Kidney (tissue), 14 donors: Measurements from ENCODE around the gene ESRP2. TPM values are rescaled to one million over a fixed set of nuclear protein-coding genes. Genes with fewer than 3 reads are reported as not detected.

Experiments
- DNase-seq, 5 donors: peaks; one replicate each; pipeline ENCODE4 v3.0.0-alpha.2; 2013 to 2020
- FAIRE-seq: peaks from 2 replicates; lab custom pipeline; 2012; peaks lifted over from hg19 to GRCh38; lab: Jason Lieb, UNC
- H3K27ac ChIP-seq, 2 donors: one replicate each; pipeline ENCODE4 v1.7.0; 2013; ENCODE audit warnings: low read depth in 2 of 2, low read length in 2 of 2, inconsistent platforms in 1 of 2
- H3K27me3 ChIP-seq: one replicate; pipeline ENCODE4 v1.7.1; 2013; ENCODE audit warnings: low read length, inconsistent platforms; ENCODE audit not compliant: control insufficient read depth, insufficient read depth
- H3K36me3 ChIP-seq, 3 donors: one replicate each; pipeline versions ENCODE4 v1.7.0 to v1.7.1; 2013; ENCODE audit warnings: low read length in 3 of 3, control low read depth in 1 of 3, inconsistent platforms in 1 of 3; ENCODE audit not compliant: insufficient read depth in 3 of 3, control insufficient read depth in 2 of 3
- H3K4me1 ChIP-seq, 3 donors: one replicate each; pipeline versions ENCODE4 v1.7.0 to v1.7.1; 2013; ENCODE audit warnings: low read length in 3 of 3, inconsistent platforms in 1 of 3, low read depth in 1 of 3; ENCODE audit not compliant: control insufficient read depth in 2 of 3, insufficient read depth in 2 of 3
- H3K4me3 ChIP-seq, 3 donors: one replicate each; pipeline versions ENCODE4 v1.7.0 to v1.8.1; 2013; ENCODE audit warnings: low read length in 3 of 3, control low read depth in 1 of 3, inconsistent platforms in 1 of 3
- H3K9ac ChIP-seq, 3 donors: one replicate each; pipeline versions ENCODE4 v1.7.0 to v1.7.1; 2013; ENCODE audit warnings: low read length in 3 of 3, control low read depth in 1 of 3, inconsistent platforms in 1 of 3
- H3K9me3 ChIP-seq, 3 donors: one replicate each; pipeline versions ENCODE4 v1.7.0 to v1.7.1; 2013; ENCODE audit warnings: low read length in 3 of 3, control low read depth in 1 of 3, inconsistent platforms in 1 of 3; ENCODE audit not compliant: control insufficient read depth in 2 of 3, insufficient read depth in 1 of 3
- intact Hi-C: fragments of 100-400 bp; cut with DNase I; formaldehyde crosslinking; loops from one replicate; pipeline ENCODE4 v1.11.1; 2022
- polyA plus RNA-seq: library from polyadenylated mRNA; stranded (reverse); fragments of 350-450 nt; fragmentation: Illumina TruSeq; extraction: RNeasy Lipid Tissue Mini Kit (QIAGEN cat#74804); gene quantifications from one replicate; pipeline ENCODE4 v1.2.3, GENCODE V29; 2014; ENCODE audit warnings: low read depth, low replicate concordance; ENCODE audit not compliant: insufficient read depth
- total RNA-seq: library from RNA; stranded (reverse); fragmentation: NEBNext Ultra II Directional; extraction: Animal tissue kit (Norgen Biotek cat#: 25700); gene quantifications from one replicate; pipeline ENCODE4 v1.2.1, GENCODE V29; 2021
- TF ChIP-seq, protein P1 (sequence below): IDR thresholded peaks from 3 replicates; pipeline ENCODE4 v1.5.1; 2012; ENCODE audit warnings: mild to moderate bottlenecking, moderate library complexity, borderline replicate concordance; ENCODE audit not compliant: insufficient read depth; ENCODE audit errors: extremely low read depth
- donor health status: control.
- donor health status: control.
- donor health status: control.
- donor health status: control.
- donor health status: control.
- donor health status: DM: yes; HTN: yes; CAD: no.
- donor health status: Normal renal cell carcinoma (clear cell type).

Gene ESRP2
- total and polyA plus RNA-seq, 2 donors from 2014 or later: 19.1 to 32.9 TPM

DNA sequence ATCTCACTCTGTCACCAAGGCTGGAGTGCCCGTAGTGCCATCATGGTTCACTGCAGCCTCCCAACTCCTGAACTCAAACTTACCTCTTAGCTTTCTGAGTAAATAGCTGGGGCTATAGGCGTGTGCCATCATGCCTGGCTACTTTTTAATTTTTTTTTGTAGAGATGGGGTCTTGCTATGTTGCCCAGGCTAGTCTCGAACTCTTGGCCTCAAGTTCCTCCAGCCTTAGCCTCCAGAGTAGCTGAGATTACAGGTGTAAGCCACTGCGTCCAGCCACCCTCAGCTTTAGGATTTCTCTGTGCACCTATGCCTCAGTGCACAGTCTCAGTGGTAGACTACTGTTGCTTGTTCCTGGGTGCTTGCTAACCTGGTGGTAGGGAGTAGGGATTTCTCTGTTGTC, 33.9 kb upstream of the ESRP2 start:
- TF ChIP-seq, protein P1, sequence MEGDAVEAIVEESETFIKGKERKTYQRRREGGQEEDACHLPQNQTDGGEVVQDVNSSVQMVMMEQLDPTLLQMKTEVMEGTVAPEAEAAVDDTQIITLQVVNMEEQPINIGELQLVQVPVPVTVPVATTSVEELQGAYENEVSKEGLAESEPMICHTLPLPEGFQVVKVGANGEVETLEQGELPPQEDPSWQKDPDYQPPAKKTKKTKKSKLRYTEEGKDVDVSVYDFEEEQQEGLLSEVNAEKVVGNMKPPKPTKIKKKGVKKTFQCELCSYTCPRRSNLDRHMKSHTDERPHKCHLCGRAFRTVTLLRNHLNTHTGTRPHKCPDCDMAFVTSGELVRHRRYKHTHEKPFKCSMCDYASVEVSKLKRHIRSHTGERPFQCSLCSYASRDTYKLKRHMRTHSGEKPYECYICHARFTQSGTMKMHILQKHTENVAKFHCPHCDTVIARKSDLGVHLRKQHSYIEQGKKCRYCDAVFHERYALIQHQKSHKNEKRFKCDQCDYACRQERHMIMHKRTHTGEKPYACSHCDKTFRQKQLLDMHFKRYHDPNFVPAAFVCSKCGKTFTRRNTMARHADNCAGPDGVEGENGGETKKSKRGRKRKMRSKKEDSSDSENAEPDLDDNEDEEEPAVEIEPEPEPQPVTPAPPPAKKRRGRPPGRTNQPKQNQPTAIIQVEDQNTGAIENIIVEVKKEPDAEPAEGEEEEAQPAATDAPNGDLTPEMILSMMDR: no peak
- Histone ChIP-seq H3K9ac (no peak overlapping the region), H3K27ac (no peak overlapping the region), H3K27me3 (no peaks in the 10 kb centered on the region), H3K36me3 (peaks cover 0 to 7% (median 0%) of the 10 kb centered on the region in 3 donors), H3K9me3 (no peaks in the 10 kb centered on the region), H3K4me3 (no peak overlapping the region), H3K4me1 (peaks cover 0 to 15% (median 6%) of the 10 kb centered on the region in 3 donors)
- FAIRE-seq: no peak
- DNase-seq: no peak
- intact Hi-C loops: loop anchor here (10.0 kb wide), 1 partner anchor 45 kb away; the partner anchor contains the start of genes PRMT7 and SLC7A6OS

DNA sequence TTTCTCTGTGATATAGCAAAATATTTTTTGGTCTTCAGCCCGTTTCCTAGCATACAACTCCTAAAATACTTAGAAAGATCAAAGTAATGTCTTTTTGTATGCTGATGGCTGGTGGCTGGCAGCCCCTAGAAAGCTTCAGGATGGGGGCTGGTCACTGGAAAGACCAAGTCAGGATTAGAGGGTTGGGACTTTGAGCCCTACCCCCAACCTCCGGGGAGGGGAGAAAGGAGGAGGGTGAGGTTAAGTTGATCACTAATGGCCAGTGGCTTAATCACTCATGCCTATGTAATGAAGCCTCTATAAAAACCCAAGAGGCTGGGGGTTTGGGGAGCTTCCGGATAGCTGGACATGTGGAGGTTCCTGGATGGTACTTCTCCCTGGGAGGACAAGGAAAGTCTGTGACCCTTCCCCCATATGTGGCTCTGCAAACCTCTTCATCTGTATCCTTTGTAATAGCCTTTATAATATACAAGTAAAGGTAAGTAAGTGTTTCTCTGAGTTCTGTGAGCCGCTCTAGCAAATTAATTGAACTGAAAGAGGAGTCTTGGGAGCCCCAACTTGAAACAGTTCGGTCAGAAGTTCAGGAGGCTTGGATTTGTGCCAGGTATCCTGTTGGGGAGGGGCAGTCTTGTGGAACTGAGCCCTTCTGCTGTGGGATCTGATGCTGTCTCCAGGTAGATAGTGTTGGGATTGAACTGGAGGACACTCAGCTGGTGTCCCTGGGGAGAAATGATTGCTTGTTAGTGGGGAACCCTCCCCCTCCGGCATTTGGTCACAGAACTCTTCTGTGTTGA, 31.9 kb upstream of the ESRP2 start:
- Histone ChIP-seq H3K4me1 (peaks cover 0 to 21% (median 6%) of the 10 kb centered on the region in 3 donors), H3K9ac (no peak overlapping the region), H3K9me3 (no peaks in the 10 kb centered on the region), H3K4me3 (no peak overlapping the region), H3K27ac (peak overlapping the region in 1 of 2 donors; percentile 1), H3K36me3 (no peaks in the 10 kb centered on the region), H3K27me3 (no peaks in the 10 kb centered on the region)
- DNase-seq (peak in 3 of 5 donors; percentile 38 to 77 (median 70)), FAIRE-seq (no peak)
- intact Hi-C loops: loop anchor here (10.0 kb wide), 1 partner anchor 47 kb away; the partner anchor contains the start of genes PRMT7 and SLC7A6OS
- TF ChIP-seq, protein P1: no peak

GRCh38 chr16:68265078-68265920, 29.4 kb upstream of the ESRP2 start:
- TF ChIP-seq, protein P1: no peak
- intact Hi-C loops: loop anchor here (10.0 kb wide), 1 partner anchor 50 kb away; the partner anchor contains the start of genes PRMT7 and SLC7A6OS
- Histone ChIP-seq H3K4me1 (peaks cover 0 to 21% (median 6%) of the 10 kb centered on the region in 3 donors), H3K4me3 (peak overlapping the region; percentile 64 to 77 (median 65)), H3K27me3 (no peaks in the 10 kb centered on the region), H3K27ac (peak overlapping the region; percentile 92 to 96), H3K9me3 (no peaks in the 10 kb centered on the region), H3K36me3 (peaks cover 0 to 4% (median 0%) of the 10 kb centered on the region in 3 donors), H3K9ac (peak overlapping the region; percentile 34 to 56 (median 37))
- DNase-seq (peak in 4 of 5 donors; percentile 59 to 81 (median 68)), FAIRE-seq (no peak)
